Lower leg skin (tissue), 4 donors: ENCODE measurements around the gene C10orf71. TPM values are rescaled to one million over a fixed set of nuclear protein-coding genes. Genes with fewer than 3 reads are reported as not detected.
A peak's percentile ranks its signal among the peaks of the same experiment; 100 is the strongest.

ENCODE experiments used
- DNase-seq, 2 donors: peaks; one replicate each; pipeline ENCODE4 v3.0.0-alpha.2; 2019; ENCODE audit warnings: low spot score in 2 of 2
- H3K4me3 ChIP-seq: fragments of 200-600 bp; sonication (generic); 2 replicates; pipeline ENCODE4 v1.5.1; 2017; ENCODE audit warnings: mild to moderate bottlenecking, low read depth; ENCODE audit not compliant: poor library complexity, severe bottlenecking
- CTCF ChIP-seq, 3 donors: fragments of 450-650 bp; IDR thresholded peaks; one replicate each; pipeline ENCODE4 v1.5.1; 2016; ENCODE audit warnings: antibody characterized with exemption in 3 of 3, mild to moderate bottlenecking in 3 of 3, moderate library complexity in 2 of 3
- POLR2A ChIP-seq, 2 donors: fragments of 450-650 bp; IDR thresholded peaks; one replicate each; pipeline ENCODE4 v1.6.1; 2016 to 2017; ENCODE audit warnings: antibody characterized with exemption in 2 of 2, mild to moderate bottlenecking in 1 of 2, moderate library complexity in 1 of 2
- WGBS, 2 donors: methylation state at CpG; one replicate each; pipeline ENCODE4 v1.1.5; 2018; 5-methylcytosine and 5-hydroxymethylcytosine counted together
- intact Hi-C: fragments of 100-400 bp; cut with DNase I; formaldehyde crosslinking; loops from one replicate; pipeline ENCODE4 v1.15.0; 2023; ENCODE audit warnings: low total_unique reads
- total RNA-seq, 4 donors: library from RNA; depleted of rRNA; stranded (reverse); fragments of >200 nt; gene quantifications; one replicate each; pipeline ENCODE4 v1.1.0, GENCODE V29; 2016

C10orf71 gene
- total RNA-seq, 4 donors from 2014 or later = not detected

GRCh38 chr10:49274886-49275285, 24.1 kb upstream of the C10orf71 start:
- intact Hi-C loops = no loop called here
- no peak for TF ChIP-seq POLR2A (IDR thresholded peaks at IDR 0.05)
- no peak for TF ChIP-seq CTCF (IDR thresholded peaks at IDR 0.05)
- 70 to 75% methylated on average over 6 of the region's 6 CpGs for WGBS, 2 donors

GRCh38 chr10:49275896-49276295, 23.1 kb upstream of the C10orf71 start:
- WGBS, 2 donors = 90 to 93% methylated on average over 4 of the region's 4 CpGs
- peak in 1 of 2 donors; percentile 74 for DNase-seq
- TF ChIP-seq CTCF (IDR thresholded peaks at IDR 0.05) (no peak), POLR2A (IDR thresholded peaks at IDR 0.05) (no peak)

More at GRCh38 chr10:49274886-49275285, 24.1 kb upstream of the C10orf71 start:
- no peak overlapping the region for H3K4me3 ChIP-seq
- peak in 1 of 2 donors; percentile 57 for DNase-seq

GRCh38 chr10:49276596-49276995, 22.4 kb upstream of the C10orf71 start:
- peak in 1 of 2 donors; percentile 53 for DNase-seq
- no peak for TF ChIP-seq POLR2A (IDR thresholded peaks at IDR 0.05)
- TF ChIP-seq CTCF (IDR thresholded peaks at IDR 0.05) = no peak
- intact Hi-C loops = no loop called here
- H3K4me3 ChIP-seq = no peak overlapping the region
- WGBS, 2 donors = 90 to 96% methylated on average over 4 of the region's 4 CpGs

More at GRCh38 chr10:49275896-49276295, 23.1 kb upstream of the C10orf71 start:
- no peak overlapping the region for H3K4me3 ChIP-seq
- intact Hi-C loops = no loop called here

GRCh38 chr10:49277973-49278372, 21.0 kb upstream of the C10orf71 start:
- 69 to 81% methylated on average over 4 to 5 of the region's 5 CpGs for WGBS, 2 donors
- H3K4me3 ChIP-seq = no peak overlapping the region
- peak in 1 of 2 donors; percentile 29 for DNase-seq
- intact Hi-C loops = no loop called here
- TF ChIP-seq POLR2A (IDR thresholded peaks at IDR 0.05) (no peak), CTCF (IDR thresholded peaks at IDR 0.05) (no peak)

- intact Hi-C loops = no loop called here
- no peak for TF ChIP-seq CTCF (IDR thresholded peaks at IDR 0.05)
- TF ChIP-seq POLR2A (IDR thresholded peaks at IDR 0.05) = no peak
- H3K4me3 ChIP-seq = no peak overlapping the region
- DNase-seq = no peak
- 36 to 48% methylated on average over 7 of the region's 7 CpGs for WGBS, 2 donors
Measured at GRCh38 chr10:49278497-49278981, 20.4 kb upstream of the C10orf71 start.
